HG02938 (cell line): ENCODE results near the gene ZNF556.
"Not testable (repeated sequence)": the region's sequence is repeated elsewhere in the genome, so short reads cannot be mapped to it uniquely, and the experiment has no call there.

Experiments
- ATAC-seq: cut with Tn5 transposase; IDR thresholded peaks from one replicate; pipeline ENCODE4 v1.9.1; 2021; ENCODE audit warnings: mild to moderate bottlenecking, moderate library complexity; ENCODE audit not compliant: unreplicated experiment

ZNF556 gene

GRCh38 chr19:2903326-2903725 is 36.2 kb downstream of the ZNF556 start:
- ATAC-seq = not testable (repeated sequence)

- no peak for ATAC-seq
These were observed 38.9 kb downstream of the ZNF556 start for GRCh38 chr19:2905918-2906519.

- no peak for ATAC-seq
These were observed 39.6 kb downstream of the ZNF556 start for GRCh38 chr19:2906631-2907195.

GRCh38 chr19:2912306-2912705 is 45.2 kb downstream of the ZNF556 start:
- ATAC-seq = no peak

- ATAC-seq = no peak
These were observed 50.4 kb downstream of the ZNF556 start for GRCh38 chr19:2917275-2918184.

GRCh38 chr19:2922987-2923386 is 55.9 kb downstream of the ZNF556 start:
- ATAC-seq = no peak

- no peak for ATAC-seq
These were observed 56.4 kb downstream of the ZNF556 start for GRCh38 chr19:2923510-2923909.

GRCh38 chr19:2926341-2927031 is 59.4 kb downstream of the ZNF556 start:
- ATAC-seq = no peak

GRCh38 chr19:2927032-2927430 is 59.9 kb downstream of the ZNF556 start:
- ATAC-seq = no peak
